RWPE2 (cell line): ENCODE results near the gene GPR34.

Experiments used
- ATAC-seq: fragments of 200-7000 bp; cut with Tn5 transposase; 3 replicates; pipeline ENCODE4 v1.9.1; 2021; ENCODE audit warnings: low read depth
- DNase-seq: peaks from one replicate; pipeline ENCODE4 v3.0.0-alpha.2; 2020; ENCODE audit warnings: low spot score
- H3K27ac ChIP-seq: fragments of 450-650 bp; 2 replicates; pipeline ENCODE4 v1.5.1; 2017; ENCODE audit warnings: mild to moderate bottlenecking; ENCODE audit not compliant: poor library complexity, severe bottlenecking
- H3K27me3 ChIP-seq: fragments of 250-450 bp; sonication (Bioruptor Pico); 2 replicates; pipeline ENCODE4 v1.5.1; 2021; ENCODE audit warnings: mild to moderate bottlenecking, moderate library complexity; ENCODE audit not compliant: insufficient read depth, poor library complexity, severe bottlenecking
- H3K36me3 ChIP-seq: fragments of 250-450 bp; sonication (Bioruptor Pico); 2 replicates; pipeline ENCODE4 v1.5.1; 2020; ENCODE audit warnings: low read depth, mild to moderate bottlenecking, moderate library complexity
- H3K4me1 ChIP-seq: fragments of 250-450 bp; sonication (Bioruptor Pico); 2 replicates; pipeline ENCODE4 v1.5.1; 2021; ENCODE audit warnings: mild to moderate bottlenecking, moderate library complexity; ENCODE audit not compliant: insufficient read depth, poor library complexity, severe bottlenecking
- H3K4me3 ChIP-seq: fragments of 250-450 bp; sonication (Bioruptor Pico); 2 replicates; pipeline ENCODE4 v1.5.1; 2021; ENCODE audit warnings: mild to moderate bottlenecking, moderate library complexity; ENCODE audit not compliant: severe bottlenecking
- H3K9me3 ChIP-seq: fragments of 250-450 bp; sonication (Bioruptor Pico); 2 replicates; pipeline ENCODE4 v1.5.1; 2021; ENCODE audit warnings: mild to moderate bottlenecking, moderate library complexity; ENCODE audit not compliant: severe bottlenecking
- TF ChIP-seq, protein P1 (sequence below): fragments of 450-650 bp; IDR thresholded peaks from one replicate; pipeline ENCODE4 v1.5.1; 2017; ENCODE audit warnings: mild to moderate bottlenecking, moderate library complexity; ENCODE audit not compliant: poor library complexity, severe bottlenecking

The GPR34 gene

DNA sequence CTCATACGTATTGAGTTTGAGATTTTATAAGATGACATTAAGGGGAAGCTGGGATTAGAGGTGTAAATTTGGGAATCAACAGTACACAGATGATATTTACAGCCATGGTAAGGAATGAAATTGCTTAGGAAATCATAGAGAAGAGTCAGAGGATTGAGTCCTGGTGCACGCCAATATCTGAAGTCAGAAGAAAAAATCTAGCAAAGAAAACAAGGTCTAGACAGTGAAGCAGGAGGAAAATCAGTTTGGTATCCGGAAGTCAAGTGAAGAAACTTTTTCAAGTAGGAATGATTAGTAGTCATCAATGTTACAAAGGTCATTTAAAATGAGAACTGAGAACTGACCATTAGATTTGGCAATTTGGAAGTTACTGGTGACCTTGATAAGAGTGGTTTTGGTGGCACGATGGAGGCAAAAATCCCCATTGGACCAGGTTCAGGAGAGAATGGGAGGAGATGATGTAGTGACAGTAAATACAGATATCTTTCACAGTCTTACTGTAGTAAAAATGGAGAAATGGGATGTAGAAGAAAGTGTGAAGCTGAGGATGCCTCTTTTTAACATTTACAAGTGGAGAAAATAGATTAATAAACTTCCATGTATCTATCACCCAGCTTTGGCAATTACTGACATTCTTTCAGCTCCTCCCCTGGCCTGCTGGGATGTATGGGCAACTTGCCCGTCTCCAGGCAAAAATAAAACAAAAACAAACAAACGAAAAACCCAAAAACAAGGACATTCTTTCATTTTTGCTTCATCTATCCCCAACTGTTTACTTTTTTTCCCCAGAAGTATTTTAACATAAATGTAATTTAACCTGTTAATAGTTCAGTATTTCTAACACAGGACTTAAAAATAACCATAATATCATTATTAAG is 11.4 kb upstream of the GPR34 start:
- Histone ChIP-seq H3K4me1 (no peaks in the 10 kb centered on the region), H3K27ac (no peak overlapping the region), H3K4me3 (no peak overlapping the region), H3K27me3 (no peaks in the 10 kb centered on the region), H3K9me3 (no peaks in the 10 kb centered on the region), H3K36me3 (no peaks in the 10 kb centered on the region)
- TF ChIP-seq, protein P1, sequence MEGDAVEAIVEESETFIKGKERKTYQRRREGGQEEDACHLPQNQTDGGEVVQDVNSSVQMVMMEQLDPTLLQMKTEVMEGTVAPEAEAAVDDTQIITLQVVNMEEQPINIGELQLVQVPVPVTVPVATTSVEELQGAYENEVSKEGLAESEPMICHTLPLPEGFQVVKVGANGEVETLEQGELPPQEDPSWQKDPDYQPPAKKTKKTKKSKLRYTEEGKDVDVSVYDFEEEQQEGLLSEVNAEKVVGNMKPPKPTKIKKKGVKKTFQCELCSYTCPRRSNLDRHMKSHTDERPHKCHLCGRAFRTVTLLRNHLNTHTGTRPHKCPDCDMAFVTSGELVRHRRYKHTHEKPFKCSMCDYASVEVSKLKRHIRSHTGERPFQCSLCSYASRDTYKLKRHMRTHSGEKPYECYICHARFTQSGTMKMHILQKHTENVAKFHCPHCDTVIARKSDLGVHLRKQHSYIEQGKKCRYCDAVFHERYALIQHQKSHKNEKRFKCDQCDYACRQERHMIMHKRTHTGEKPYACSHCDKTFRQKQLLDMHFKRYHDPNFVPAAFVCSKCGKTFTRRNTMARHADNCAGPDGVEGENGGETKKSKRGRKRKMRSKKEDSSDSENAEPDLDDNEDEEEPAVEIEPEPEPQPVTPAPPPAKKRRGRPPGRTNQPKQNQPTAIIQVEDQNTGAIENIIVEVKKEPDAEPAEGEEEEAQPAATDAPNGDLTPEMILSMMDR = no peak
- DNase-seq = no peak
- ATAC-seq = no peak

DNA sequence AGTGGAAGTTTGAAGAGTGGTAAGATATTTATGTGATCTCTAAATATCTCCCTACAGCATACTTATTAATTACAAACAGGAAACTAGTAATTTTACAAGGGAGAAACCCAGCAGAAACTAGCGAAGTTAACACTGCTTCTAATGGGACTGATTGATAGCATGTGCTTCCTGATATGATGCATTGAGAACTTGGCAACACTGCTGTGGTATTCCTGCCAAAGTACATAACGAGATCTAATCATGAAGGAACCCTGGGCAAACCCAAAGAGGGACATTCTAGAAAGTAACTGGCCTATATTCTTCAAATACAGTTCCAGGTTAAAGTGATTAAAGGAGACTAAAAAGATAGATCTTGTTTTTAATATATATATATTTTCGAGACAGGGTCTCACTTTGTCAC is 4.6 kb upstream of the GPR34 start:
- H3K4me3 ChIP-seq = no peak overlapping the region
- no peaks in the 10 kb centered on the region for H3K27me3 ChIP-seq
- H3K9me3 ChIP-seq = no peaks in the 10 kb centered on the region
- TF ChIP-seq, protein P1 = no peak
- no peak overlapping the region for H3K27ac ChIP-seq
- no peak for ATAC-seq
- DNase-seq = no peak
- H3K4me1 ChIP-seq = no peaks in the 10 kb centered on the region
- H3K36me3 ChIP-seq = no peaks in the 10 kb centered on the region

DNA sequence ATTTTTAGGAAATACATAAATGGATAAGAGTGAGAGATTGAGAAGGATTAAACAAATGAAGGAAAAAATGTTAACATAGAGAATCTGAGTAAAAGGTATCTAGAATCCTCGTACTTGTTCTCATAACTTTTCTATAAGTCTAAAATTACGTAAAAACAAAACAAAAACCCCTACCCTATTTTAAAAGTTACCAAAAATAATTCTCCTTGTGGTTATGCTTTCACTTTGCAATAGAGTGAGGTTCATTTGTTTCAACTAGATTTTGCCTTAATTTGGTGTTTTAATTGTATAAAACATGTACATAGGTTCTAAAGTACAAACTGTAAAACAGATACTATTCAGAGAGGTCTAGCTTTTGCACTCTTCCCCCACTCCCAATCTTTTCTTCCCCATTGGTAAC is 3.8 kb upstream of the GPR34 start:
- H3K27me3 ChIP-seq = no peaks in the 10 kb centered on the region
- DNase-seq (no peak), ATAC-seq (no peak)
- no peaks in the 10 kb centered on the region for H3K9me3 ChIP-seq
- H3K4me3 ChIP-seq = no peak overlapping the region
- no peak overlapping the region for H3K27ac ChIP-seq
- no peaks in the 10 kb centered on the region for H3K4me1 ChIP-seq
- TF ChIP-seq, protein P1 = no peak
- H3K36me3 ChIP-seq = no peaks in the 10 kb centered on the region

DNA sequence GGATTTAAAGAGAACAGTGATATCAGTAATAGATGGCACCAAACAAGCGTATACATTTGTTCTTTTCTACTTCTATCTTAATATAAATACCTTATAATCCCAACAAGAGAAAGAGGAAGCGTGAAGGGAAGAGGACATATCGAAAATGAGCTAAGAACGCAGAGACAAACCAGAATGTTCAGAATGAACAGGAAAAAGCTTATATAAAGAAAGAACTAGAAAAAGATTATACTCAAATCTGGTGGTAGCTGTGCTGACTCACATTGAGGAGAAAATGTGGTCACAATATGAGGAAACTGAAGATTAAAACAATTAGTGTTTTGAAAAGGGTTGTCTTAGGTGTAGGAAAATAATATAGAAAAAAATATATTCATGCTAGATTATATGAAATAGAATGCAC is 2.0 kb upstream of the GPR34 start:
- DNase-seq = no peak

More for the DNA sequence above, 2.0 kb upstream of the GPR34 start:
- no peaks in the 10 kb centered on the region for H3K36me3 ChIP-seq
- no peaks in the 10 kb centered on the region for H3K4me1 ChIP-seq
- no peak for ATAC-seq
- H3K27ac ChIP-seq = no peak overlapping the region
- H3K27me3 ChIP-seq = no peaks in the 10 kb centered on the region
- H3K9me3 ChIP-seq = no peaks in the 10 kb centered on the region
- H3K4me3 ChIP-seq = no peak overlapping the region
- TF ChIP-seq, protein P1 = no peak
